HUES6 (cell line): Measurements from ENCODE around the gene CLSTN3.
A peak's percentile ranks its signal among the peaks of the same experiment; 100 is the strongest.
"Not testable (repeated sequence)": the region's sequence is repeated elsewhere in the genome, so short reads cannot be mapped to it uniquely, and the experiment has no call there.

ENCODE experiments used
- H3K27ac ChIP-seq: 2 replicates; pipeline ENCODE4 v1.7.0; 2013; ENCODE audit warnings: low read depth, mild to moderate bottlenecking, low read length, inconsistent platforms
- H3K27me3 ChIP-seq: 2 replicates; pipeline ENCODE4 v1.6.1; 2013; ENCODE audit warnings: low read length; ENCODE audit not compliant: control insufficient read depth, insufficient read depth
- H3K36me3 ChIP-seq: 2 replicates; pipeline ENCODE4 v1.6.1; 2013; ENCODE audit warnings: low read length; ENCODE audit not compliant: control insufficient read depth, insufficient read depth
- H3K4me1 ChIP-seq: 2 replicates; pipeline ENCODE4 v1.6.1; 2013; ENCODE audit warnings: low read length; ENCODE audit not compliant: control insufficient read depth, insufficient read depth
- H3K4me3 ChIP-seq: 2 replicates; pipeline ENCODE4 v1.5.1; 2013; ENCODE audit warnings: low read depth, low read length
- H3K9ac ChIP-seq: one replicate; pipeline ENCODE4 v1.6.1; 2013; ENCODE audit warnings: mild to moderate bottlenecking, low read length
- H3K9me3 ChIP-seq: 2 replicates; pipeline ENCODE4 v1.6.1; 2013; ENCODE audit warnings: low read depth, low read length; ENCODE audit not compliant: control insufficient read depth, insufficient read depth

Gene CLSTN3

DNA sequence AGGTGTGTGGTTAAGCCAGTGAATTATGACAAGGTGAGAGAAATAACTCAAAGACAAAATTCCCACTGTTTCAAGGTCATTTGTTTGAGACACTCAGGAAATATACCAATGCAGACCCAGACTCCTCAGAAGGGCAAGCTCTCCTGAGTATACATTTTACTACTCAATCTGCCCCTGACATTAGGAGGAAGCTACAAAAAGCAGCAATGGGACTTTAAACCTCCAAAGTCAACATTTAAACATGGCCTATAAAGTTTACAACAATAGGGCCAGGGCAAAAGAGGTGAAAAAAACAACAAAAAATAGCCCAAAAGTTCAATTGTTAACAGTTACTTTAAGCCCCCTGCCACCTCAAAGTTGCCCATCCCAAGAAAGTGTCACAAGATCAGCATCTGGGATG lies 39.8 kb downstream of the CLSTN3 start:
- no peaks in the 10 kb centered on the region for H3K27me3 ChIP-seq
- no peak overlapping the region for H3K9ac ChIP-seq
- H3K36me3 ChIP-seq: no peaks in the 10 kb centered on the region
- no peak overlapping the region for H3K27ac ChIP-seq
- H3K9me3 ChIP-seq: peaks cover 92% of the 10 kb centered on the region
- H3K4me3 ChIP-seq: no peak overlapping the region
- H3K4me1 ChIP-seq: no peaks in the 10 kb centered on the region

DNA sequence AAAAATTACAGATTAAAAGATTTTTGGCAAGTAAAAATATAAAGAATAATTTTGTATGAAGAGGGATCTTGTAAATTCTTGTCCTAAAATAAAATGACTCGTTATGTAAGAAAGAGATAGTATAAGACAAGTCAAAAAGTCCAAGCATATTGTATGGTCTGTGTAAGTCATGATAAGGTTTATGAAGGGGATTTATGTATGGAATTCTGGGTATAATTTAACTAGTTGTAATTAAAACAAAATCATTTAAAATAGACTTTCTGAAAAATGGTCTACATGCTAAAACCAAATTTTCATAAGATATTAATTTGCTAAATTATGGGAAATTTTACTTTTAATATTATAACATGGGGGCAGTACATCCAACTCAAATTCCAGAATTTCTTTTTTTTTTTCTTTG lies 41.7 kb downstream of the CLSTN3 start:
- H3K4me1 ChIP-seq: no peaks in the 10 kb centered on the region
- H3K4me3 ChIP-seq: no peak overlapping the region
- no peaks in the 10 kb centered on the region for H3K27me3 ChIP-seq
- peaks cover 86% of the 10 kb centered on the region for H3K9me3 ChIP-seq
- no peak overlapping the region for H3K27ac ChIP-seq
- no peaks in the 10 kb centered on the region for H3K36me3 ChIP-seq
- H3K9ac ChIP-seq: no peak overlapping the region

DNA sequence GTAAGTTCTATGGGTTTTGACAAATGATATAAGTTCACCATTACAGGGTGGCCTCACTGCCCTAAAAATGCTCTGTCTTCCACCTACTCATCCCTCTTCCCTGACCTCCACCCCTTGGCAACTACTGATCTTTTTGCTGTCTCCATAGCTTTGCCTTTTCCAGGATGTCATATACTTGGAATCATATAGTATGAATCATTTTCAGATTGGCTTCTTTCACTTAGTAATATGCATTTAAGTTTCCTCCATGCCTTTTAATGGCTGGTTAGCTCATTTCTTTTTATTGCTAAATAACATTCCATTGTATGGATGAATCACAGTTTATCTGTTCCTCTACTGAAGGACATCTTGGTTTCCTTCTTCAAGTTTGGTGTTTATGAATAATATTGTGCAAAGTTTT lies 45.3 kb downstream of the CLSTN3 start:
- Histone ChIP-seq H3K27me3 (no peaks in the 10 kb centered on the region), H3K4me1 (no peaks in the 10 kb centered on the region), H3K4me3 (no peak overlapping the region), H3K9me3 (peaks cover 59% of the 10 kb centered on the region), H3K27ac (no peak overlapping the region), H3K9ac (no peak overlapping the region), H3K36me3 (no peaks in the 10 kb centered on the region)

DNA sequence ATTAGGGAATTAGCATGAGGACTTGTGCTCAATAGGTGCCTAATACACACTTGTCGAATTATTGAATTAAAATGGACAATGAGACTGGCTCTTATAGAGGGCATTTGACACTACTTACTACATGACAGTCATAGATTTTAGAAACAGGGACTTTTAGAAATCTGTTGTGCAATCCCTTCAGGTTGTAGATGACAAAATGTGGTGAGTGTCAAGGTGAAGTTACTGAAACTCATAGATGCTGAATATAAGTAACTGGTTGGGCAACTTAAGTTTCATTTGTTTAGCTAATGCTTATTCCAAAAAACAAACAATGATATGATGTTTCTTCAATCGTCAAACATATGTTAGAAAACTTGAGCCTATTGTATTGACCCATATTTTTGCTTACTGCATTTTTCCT lies 46.4 kb downstream of the CLSTN3 start:
- Histone ChIP-seq H3K4me1 (no peaks in the 10 kb centered on the region), H3K27me3 (no peaks in the 10 kb centered on the region), H3K4me3 (no peak overlapping the region), H3K9me3 (peaks cover 52% of the 10 kb centered on the region), H3K27ac (no peak overlapping the region), H3K9ac (no peak overlapping the region), H3K36me3 (no peaks in the 10 kb centered on the region)

DNA sequence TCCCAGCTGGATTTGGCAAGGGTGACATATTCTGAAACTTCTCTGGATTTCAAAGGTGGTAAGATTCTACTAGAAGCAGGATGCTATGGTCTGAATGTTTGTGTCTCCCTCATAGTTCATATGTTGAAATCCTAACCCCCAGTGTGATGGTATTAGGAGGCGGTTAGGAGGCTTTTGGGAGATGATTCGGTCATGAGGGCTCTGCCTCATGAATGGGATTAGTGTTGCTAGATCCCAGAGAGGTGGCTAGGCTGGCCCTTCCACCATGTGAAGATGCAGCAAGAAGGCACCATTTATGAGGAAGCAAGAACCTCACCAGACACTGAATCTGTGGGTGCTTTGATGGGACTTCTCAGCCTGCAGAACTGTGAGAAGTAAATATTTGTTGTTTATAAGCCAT lies 48.3 kb downstream of the CLSTN3 start:
- H3K36me3 ChIP-seq: no peaks in the 10 kb centered on the region
- peaks cover 34% of the 10 kb centered on the region for H3K9me3 ChIP-seq
- H3K9ac ChIP-seq: no peak overlapping the region
- no peaks in the 10 kb centered on the region for H3K27me3 ChIP-seq
- H3K4me1 ChIP-seq: no peaks in the 10 kb centered on the region
- H3K27ac ChIP-seq: no peak overlapping the region
- H3K4me3 ChIP-seq: no peak overlapping the region

DNA sequence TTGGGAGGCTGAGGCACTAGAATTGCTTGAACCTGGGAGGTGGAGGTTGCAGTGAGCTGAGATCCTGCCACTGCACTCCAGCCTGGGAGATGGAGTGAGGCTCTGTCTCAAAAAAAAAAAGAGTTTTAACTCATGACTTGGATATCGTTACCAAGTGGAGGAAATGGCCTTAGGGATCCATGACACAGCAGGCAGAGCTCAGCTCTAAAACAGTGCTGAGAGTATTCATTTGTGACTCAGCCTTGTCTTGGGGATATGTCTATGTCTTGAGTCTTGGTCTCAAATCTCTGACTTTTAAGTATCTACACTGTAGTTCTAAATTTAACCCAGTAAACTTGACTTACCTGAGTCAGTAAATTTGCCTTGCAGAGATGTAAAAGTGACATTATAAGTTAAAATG lies 50.5 kb downstream of the CLSTN3 start:
- H3K36me3 ChIP-seq: no peaks in the 10 kb centered on the region
- peaks cover 17% of the 10 kb centered on the region for H3K9me3 ChIP-seq
- H3K27me3 ChIP-seq: no peaks in the 10 kb centered on the region
- no peaks in the 10 kb centered on the region for H3K4me1 ChIP-seq
- no peak overlapping the region for H3K4me3 ChIP-seq
- no peak overlapping the region for H3K9ac ChIP-seq
- no peak overlapping the region for H3K27ac ChIP-seq

DNA sequence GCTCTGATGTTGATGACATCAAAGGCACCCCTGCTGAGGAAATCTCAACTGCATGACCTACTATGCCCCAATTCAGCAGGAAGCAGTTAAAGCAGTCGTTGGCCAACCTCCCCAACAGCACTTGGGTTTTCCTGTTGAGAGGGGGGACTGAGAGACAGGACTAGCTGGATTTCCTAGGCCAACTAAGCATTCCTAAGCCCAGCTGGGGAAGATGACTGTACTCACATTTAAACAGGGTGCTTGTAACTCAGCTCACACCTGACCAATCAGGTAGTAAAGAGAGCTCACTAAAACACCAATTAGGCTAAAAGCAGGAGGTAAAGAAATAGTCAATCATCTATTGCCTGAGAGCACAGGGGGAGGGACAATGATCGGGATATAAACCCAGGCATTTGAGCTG lies 55.9 kb downstream of the CLSTN3 start:
- peaks cover 15% of the 10 kb centered on the region for H3K4me1 ChIP-seq
- not testable (repeated sequence) for H3K27me3 ChIP-seq, H3K36me3 ChIP-seq, H3K27ac ChIP-seq, H3K9ac ChIP-seq, H3K4me3 ChIP-seq, H3K9me3 ChIP-seq

DNA sequence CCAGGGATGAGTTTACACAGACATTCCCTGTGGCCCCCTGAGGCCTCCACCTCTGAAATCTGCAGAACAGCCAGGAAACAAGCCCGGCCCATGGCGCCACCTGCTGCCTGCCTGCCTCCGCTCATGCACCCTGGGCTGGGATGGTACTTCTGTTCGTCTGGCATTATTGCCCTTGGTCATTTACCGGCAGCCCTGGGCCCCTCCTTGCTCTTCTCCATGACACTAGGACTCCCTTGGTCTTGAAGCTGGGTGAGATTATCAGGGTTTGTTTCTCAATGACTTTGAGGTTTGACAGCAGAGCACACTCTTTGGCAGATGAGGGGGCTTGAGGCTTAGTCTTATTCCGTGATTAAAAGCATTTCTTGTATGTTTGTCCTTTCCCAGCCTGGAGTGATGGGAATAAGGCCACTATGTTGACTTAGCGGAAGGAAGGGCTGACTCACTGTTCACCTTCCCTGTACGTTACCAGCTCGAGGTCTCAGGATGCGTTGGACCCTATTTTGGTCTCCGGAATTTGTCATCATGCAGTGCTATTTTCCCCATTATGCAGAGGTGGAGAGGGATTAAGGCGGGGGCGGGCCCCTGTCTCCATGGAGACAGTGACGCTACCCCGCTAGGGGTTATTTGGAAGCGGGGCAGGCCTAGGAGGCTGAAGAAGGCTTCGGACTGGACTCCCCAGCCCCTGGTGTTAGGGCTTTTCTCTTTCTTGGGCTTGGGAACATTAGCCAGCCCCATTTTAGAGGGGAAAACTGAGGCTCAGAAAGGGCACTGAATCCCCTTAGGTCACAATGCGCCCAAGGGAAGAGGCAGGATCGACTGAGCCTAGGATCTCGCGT lies 58.6 kb downstream of the CLSTN3 start:
- Histone ChIP-seq H3K4me3 (peak overlapping the region; percentile 91), H3K9me3 (no peaks in the 10 kb centered on the region), H3K4me1 (peaks cover 17% of the 10 kb centered on the region), H3K9ac (peak overlapping the region; percentile 27), H3K27ac (no peak overlapping the region), H3K27me3 (no peaks in the 10 kb centered on the region), H3K36me3 (peaks cover 21% of the 10 kb centered on the region)

DNA sequence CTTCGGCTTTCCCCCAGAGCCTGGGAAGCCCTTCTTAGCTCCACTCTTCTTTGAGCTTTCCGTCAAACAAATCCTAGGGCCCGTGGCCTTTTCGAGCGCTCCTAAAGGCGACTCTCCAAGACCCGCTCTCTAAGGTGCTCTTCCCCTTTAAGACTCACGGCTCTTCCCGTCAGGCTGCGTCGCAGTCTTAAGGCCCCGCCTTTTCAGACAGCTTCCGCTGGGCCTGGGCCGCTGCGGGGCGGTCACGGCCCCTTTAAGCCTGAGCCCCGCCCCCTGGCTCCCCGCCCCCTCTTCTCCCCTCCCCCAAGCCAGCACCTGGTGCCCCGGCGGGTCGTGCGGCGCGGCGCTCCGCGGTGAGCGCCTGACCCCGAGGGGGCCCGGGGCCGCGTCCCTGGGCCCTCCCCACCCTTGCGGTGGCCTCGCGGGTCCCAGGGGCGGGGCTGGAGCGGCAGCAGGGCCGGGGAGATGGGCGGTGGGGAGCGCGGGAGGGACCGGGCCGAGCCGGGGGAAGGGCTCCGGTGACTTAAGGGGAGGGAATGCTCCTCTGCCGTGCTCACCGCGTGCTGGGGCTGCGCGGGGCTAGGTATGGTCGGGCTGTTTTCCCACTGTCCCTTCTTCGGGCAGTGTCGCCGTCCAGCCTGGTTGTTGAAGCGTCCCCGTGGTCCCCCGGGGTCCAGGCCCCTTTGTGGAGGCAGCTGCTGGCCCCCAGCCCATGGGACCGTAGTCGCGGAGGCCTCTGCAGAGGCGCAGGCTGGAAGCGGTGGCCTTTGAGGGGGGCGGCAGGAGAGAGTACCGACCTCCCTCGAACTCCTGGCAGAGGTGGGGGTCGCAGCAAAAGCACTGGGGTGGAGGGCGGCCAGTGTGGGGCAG lies 59.5 kb downstream of the CLSTN3 start, which contains the start of gene PEX5:
PEX5 (plus strand) TSS at position 289 of the 870 bp plus-strand sequence. CDS start 692 bp downstream, outside the sequence.
- Histone ChIP-seq H3K36me3 (peaks cover 22% of the 10 kb centered on the region), H3K27me3 (no peaks in the 10 kb centered on the region), H3K9me3 (no peaks in the 10 kb centered on the region), H3K27ac (peak within 1 kb of the TSS; percentile 65; the same call in 1 of the 2 replicates), H3K4me1 (peaks cover 17% of the 10 kb centered on the region), H3K9ac (peak within 1 kb of the TSS; percentile 82), H3K4me3 (peak within 1 kb of the TSS; percentile 91)

DNA sequence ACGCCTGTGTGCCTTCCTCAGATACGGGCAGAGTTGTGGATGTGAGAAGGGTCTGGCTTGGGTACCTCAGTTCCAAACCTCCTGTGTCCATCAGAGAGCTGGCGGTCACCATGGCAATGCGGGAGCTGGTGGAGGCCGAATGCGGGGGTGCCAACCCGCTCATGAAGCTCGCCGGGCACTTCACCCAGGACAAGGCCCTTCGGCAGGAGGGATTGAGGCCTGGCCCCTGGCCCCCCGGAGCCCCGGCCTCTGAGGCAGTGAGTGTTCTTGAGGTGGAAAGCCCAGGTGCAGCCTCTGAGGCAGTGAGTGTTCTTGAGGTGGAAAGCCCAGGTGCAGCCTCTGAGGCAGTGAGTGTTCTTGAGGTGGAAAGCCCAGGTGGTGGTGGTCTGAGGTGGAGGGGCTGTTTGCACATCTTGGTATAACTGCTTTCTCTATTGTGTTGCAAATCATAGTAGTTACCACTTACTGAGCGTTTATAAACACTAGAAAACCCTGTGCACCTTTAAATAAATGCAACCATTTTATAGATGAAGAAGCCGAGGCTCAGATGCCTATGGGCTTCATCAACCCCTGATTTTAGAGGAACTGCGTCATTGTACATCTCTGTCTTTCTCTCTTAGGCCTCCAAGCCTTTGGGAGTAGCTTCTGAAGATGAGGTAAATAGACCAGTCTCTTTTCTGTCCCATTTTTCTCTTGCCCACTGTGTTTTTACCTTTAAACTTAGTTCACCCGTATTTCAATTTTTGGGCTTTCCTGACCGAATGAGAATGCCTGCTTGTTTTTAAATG lies 60.3 kb downstream of the CLSTN3 start:
- Histone ChIP-seq H3K27me3 (no peaks in the 10 kb centered on the region), H3K4me3 (peak overlapping the region; percentile 91), H3K9me3 (no peaks in the 10 kb centered on the region), H3K9ac (peak overlapping the region; percentile 82), H3K27ac (peak overlapping the region; percentile 65; the same call in 1 of the 2 replicates), H3K36me3 (peaks cover 28% of the 10 kb centered on the region), H3K4me1 (peaks cover 17% of the 10 kb centered on the region)
